ENCODE results near the gene MBP. TPM values are rescaled to one million over a fixed set of nuclear protein-coding genes. Genes with fewer than 3 reads are reported as not detected.

MBP gene
- total RNA-seq, 2 experiments from 2014 or later = 75.4 to 79.2 TPM

DNA sequence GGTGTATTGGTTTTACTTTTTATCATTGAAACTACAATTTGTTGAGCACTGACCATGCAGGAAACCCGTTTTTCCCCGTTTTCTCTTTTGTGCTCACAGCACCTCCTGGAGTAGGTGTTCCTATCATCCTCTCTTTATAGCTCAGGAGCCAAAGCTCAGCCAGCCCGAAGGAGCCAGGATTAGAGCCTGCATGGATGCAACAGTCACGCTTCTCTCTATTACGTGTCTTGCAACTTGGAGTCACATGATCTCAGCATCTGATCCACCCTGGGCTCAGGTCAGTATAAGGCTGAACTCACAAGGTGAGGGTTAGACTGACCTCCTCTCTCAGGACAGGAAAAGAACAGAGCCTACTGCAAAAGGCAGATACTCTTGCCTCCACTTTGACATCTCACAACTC, 150.5 kb downstream of the MBP start:
- intact Hi-C loops (cut with DNase I, micrococcal nuclease) = loop anchor here (2.0 kb wide), 2 partner anchors 59 to 179 kb away; no protein-coding TSS in a partner anchor
- Mint-ChIP-seq H3K36me3 (ENCODE audit: low read depth) (no peaks in the 10 kb centered on the region), H3K4me1 (ENCODE audit: low read depth) (no peaks in the 10 kb centered on the region), H3K27me3 (no peaks in the 10 kb centered on the region), H3K27ac (no peak overlapping the region), H3K9me3 (no peaks in the 10 kb centered on the region), H3K4me3 (no peak overlapping the region)
- H3K9me3 ChIP-seq (ENCODE audit: control insufficient read depth in 1 of 2, insufficient read depth in 1 of 2, low read length in 2 of 2) = no peaks in the 10 kb centered on the region
- TF ChIP-seq, protein P1, sequence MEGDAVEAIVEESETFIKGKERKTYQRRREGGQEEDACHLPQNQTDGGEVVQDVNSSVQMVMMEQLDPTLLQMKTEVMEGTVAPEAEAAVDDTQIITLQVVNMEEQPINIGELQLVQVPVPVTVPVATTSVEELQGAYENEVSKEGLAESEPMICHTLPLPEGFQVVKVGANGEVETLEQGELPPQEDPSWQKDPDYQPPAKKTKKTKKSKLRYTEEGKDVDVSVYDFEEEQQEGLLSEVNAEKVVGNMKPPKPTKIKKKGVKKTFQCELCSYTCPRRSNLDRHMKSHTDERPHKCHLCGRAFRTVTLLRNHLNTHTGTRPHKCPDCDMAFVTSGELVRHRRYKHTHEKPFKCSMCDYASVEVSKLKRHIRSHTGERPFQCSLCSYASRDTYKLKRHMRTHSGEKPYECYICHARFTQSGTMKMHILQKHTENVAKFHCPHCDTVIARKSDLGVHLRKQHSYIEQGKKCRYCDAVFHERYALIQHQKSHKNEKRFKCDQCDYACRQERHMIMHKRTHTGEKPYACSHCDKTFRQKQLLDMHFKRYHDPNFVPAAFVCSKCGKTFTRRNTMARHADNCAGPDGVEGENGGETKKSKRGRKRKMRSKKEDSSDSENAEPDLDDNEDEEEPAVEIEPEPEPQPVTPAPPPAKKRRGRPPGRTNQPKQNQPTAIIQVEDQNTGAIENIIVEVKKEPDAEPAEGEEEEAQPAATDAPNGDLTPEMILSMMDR (IDR thresholded peaks at IDR 0.05) = no peak
- DNase-seq (no peak), ATAC-seq (ENCODE audit: poor library complexity) (no peak)
- no peaks in the 10 kb centered on the region for H3K36me3 ChIP-seq (ENCODE audit: insufficient read depth, low read length)
- ChIA-PET CTCF (interaction anchor here (0.9 to 1.3 kb wide), 2 partner anchors 19 to 133 kb away, joined by 3 read pairs; no protein-coding TSS in a partner anchor), POLR2A (no interaction called here)
- H3K27me3 ChIP-seq (ENCODE audit: control insufficient read depth in 1 of 2, insufficient read depth in 2 of 2, low read length in 2 of 2) = no peaks in the 10 kb centered on the region
- H3K4me1 ChIP-seq (ENCODE audit: insufficient read depth, low read length) = peaks cover 9% of the 10 kb centered on the region
- no peak overlapping the region for H3K4me3 ChIP-seq (ENCODE audit: low read length)
- H3K27ac ChIP-seq (ENCODE audit: low read depth in 1 of 2, low read length in 2 of 2) = no peak overlapping the region

DNA sequence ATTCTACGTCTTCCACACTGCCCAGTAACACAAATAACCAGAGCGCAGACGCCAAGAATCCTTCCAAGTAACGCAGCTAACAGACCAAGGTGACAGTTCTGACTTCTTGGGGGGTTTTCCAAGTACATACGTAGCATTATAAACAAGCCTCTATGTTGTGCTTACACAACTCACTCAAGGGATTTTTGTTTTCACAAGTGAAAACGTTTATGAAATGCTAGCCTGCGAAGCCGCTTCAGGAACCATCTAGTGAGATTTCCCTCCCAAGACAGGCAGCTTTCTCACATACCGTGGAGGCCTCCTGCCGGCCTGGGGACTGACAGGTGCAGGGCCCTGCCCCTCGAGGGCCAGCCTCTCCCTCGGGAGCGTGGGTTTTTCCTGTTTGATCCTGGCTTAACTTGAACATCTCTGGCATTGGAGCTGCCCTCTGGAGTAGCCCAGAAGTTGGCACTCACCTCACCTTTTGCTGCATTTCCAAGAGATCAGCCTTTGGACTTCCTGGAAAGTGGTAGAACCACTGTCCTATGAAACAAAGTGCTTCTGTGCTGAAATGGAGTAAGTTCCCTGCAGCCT, 151.1 kb downstream of the MBP start:
- H3K27me3 Mint-ChIP-seq = no peaks in the 10 kb centered on the region
- no peaks in the 10 kb centered on the region for H3K27me3 ChIP-seq (ENCODE audit: control insufficient read depth in 1 of 2, insufficient read depth in 2 of 2, low read length in 2 of 2)
- peaks cover 9% of the 10 kb centered on the region for H3K4me1 ChIP-seq (ENCODE audit: insufficient read depth, low read length)
- no peaks in the 10 kb centered on the region for H3K36me3 ChIP-seq (ENCODE audit: insufficient read depth, low read length)
- no peaks in the 10 kb centered on the region for H3K9me3 ChIP-seq (ENCODE audit: control insufficient read depth in 1 of 2, insufficient read depth in 1 of 2, low read length in 2 of 2)
- intact Hi-C loops (cut with DNase I, micrococcal nuclease) = no loop called here
- H3K4me3 Mint-ChIP-seq = no peak overlapping the region
- CTCF ChIA-PET = no interaction called here
- DNase-seq (no peak), ATAC-seq (ENCODE audit: poor library complexity) (no peak)
- no peaks in the 10 kb centered on the region for H3K4me1 Mint-ChIP-seq (ENCODE audit: low read depth)
- TF ChIP-seq, protein P1 (IDR thresholded peaks at IDR 0.05) = no peak
- no peaks in the 10 kb centered on the region for H3K36me3 Mint-ChIP-seq (ENCODE audit: low read depth)
- no peak overlapping the region for H3K27ac Mint-ChIP-seq
- H3K9me3 Mint-ChIP-seq = no peaks in the 10 kb centered on the region
- H3K4me3 ChIP-seq (ENCODE audit: low read length) = no peak overlapping the region
- no peak overlapping the region for H3K27ac ChIP-seq (ENCODE audit: low read depth in 1 of 2, low read length in 2 of 2)
- POLR2A ChIA-PET = no interaction called here

DNA sequence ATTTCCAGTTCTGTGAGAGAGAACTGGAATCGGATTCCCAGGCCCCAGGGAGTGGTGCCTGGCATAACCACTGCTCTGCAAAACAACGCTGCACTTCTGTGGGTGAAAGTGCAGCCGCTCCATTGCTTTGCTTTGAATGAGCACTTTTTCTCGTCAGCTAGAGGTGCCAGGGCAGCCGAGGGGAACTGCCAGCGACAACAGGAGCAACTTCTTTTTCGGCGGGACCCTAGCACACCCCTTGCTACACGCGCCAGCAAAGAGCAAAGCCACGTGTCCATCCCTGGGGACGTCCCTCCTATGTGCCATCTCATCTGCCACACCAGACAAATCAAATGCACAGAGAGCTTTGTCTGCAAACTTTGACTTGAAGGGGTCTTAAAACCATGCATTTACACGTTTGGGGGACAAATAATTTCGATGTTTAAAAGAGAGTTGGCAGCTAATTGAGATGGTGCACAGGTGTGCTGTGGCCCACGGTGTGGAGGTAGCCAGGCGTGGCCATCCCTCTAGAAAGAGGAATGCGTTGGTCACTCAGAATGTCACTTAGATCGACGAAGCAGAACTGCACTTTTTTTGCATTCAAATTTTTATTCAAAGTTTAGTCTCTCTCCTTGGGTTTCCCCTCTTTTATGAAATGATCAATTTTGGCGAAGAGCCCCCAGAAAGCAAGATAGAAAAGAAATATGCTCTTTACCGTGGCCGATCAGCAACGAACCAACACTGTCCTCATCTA, 151.8 kb downstream of the MBP start:
- Mint-ChIP-seq H3K36me3 (ENCODE audit: low read depth) (no peaks in the 10 kb centered on the region), H3K4me1 (ENCODE audit: low read depth) (no peaks in the 10 kb centered on the region), H3K4me3 (no peak overlapping the region), H3K27me3 (no peaks in the 10 kb centered on the region), H3K27ac (no peak overlapping the region), H3K9me3 (no peaks in the 10 kb centered on the region)
- H3K4me3 ChIP-seq (ENCODE audit: low read length) = no peak overlapping the region
- intact Hi-C loops (cut with DNase I, micrococcal nuclease) = no loop called here
- ATAC-seq (ENCODE audit: poor library complexity) (no peak), DNase-seq (no peak)
- ChIA-PET POLR2A (no interaction called here), CTCF (no interaction called here)
- no peak overlapping the region for H3K27ac ChIP-seq (ENCODE audit: low read depth in 1 of 2, low read length in 2 of 2)
- H3K9me3 ChIP-seq (ENCODE audit: control insufficient read depth in 1 of 2, insufficient read depth in 1 of 2, low read length in 2 of 2) = no peaks in the 10 kb centered on the region
- TF ChIP-seq, protein P1 (IDR thresholded peaks at IDR 0.05) = no peak
- no peaks in the 10 kb centered on the region for H3K36me3 ChIP-seq (ENCODE audit: insufficient read depth, low read length)
- peaks cover 9% of the 10 kb centered on the region for H3K4me1 ChIP-seq (ENCODE audit: insufficient read depth, low read length)
- H3K27me3 ChIP-seq (ENCODE audit: control insufficient read depth in 1 of 2, insufficient read depth in 2 of 2, low read length in 2 of 2) = no peaks in the 10 kb centered on the region
